Adrenal gland (tissue), 5 donors: Measurements from ENCODE around the gene MCTP2.

Experiments used
- POLR2A ChIP-seq, 2 donors: fragments of 450-650 bp; IDR thresholded peaks; one replicate each; pipeline ENCODE4 v1.6.1; 2017; ENCODE audit warnings: antibody characterized with exemption in 2 of 2, mild to moderate bottlenecking in 2 of 2, moderate library complexity in 1 of 2
- TF ChIP-seq, protein P1 (sequence below), 6 experiments: fragments of 450-650 bp in 4 of 6; fragments of 200-600 bp in 2 of 6; sonication (generic) in 1 of 6; IDR thresholded peaks; 1 replicate in 5 of 6; 2 replicates in 1 of 6; pipeline versions ENCODE4 v1.5.1 to v1.8.0; 2016 to 2021; ENCODE audit warnings: antibody characterized with exemption in 6 of 6, mild to moderate bottlenecking in 2 of 6, moderate library complexity in 1 of 6
- donor health status: DM: no; HTN: no; CAD: no.

DNA sequence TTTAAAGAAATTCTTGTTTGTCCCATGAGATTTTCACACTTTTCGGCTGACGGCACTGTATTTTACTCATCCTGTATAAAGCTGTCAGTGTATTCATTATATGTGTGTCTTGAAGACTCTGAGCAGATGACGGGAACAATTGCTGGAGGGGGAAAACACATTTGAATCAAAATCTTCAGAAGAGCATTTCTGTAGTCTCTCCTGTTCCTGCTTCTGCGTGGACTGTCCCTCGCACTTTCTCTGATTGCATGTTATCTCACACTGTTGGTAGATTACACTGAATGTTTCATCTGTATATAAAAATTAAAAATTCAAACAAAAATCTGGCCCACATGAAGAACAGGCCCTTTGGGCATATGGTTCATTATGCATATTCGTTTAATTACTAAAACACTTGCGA lies 184.9 kb downstream of the MCTP2 start:
- TF ChIP-seq, protein P1, sequence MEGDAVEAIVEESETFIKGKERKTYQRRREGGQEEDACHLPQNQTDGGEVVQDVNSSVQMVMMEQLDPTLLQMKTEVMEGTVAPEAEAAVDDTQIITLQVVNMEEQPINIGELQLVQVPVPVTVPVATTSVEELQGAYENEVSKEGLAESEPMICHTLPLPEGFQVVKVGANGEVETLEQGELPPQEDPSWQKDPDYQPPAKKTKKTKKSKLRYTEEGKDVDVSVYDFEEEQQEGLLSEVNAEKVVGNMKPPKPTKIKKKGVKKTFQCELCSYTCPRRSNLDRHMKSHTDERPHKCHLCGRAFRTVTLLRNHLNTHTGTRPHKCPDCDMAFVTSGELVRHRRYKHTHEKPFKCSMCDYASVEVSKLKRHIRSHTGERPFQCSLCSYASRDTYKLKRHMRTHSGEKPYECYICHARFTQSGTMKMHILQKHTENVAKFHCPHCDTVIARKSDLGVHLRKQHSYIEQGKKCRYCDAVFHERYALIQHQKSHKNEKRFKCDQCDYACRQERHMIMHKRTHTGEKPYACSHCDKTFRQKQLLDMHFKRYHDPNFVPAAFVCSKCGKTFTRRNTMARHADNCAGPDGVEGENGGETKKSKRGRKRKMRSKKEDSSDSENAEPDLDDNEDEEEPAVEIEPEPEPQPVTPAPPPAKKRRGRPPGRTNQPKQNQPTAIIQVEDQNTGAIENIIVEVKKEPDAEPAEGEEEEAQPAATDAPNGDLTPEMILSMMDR (IDR thresholded peaks at IDR 0.05): no peak
- no peak for TF ChIP-seq POLR2A (IDR thresholded peaks at IDR 0.05)
